ENCODE results near the gene MGAM2. TPM values are rescaled to one million over a fixed set of nuclear protein-coding genes. Genes with fewer than 3 reads are reported as not detected.

MGAM2 gene
- total RNA-seq, 4 donors from 2014 or later: 8.4 to 84.5 (median 46.8) TPM

DNA sequence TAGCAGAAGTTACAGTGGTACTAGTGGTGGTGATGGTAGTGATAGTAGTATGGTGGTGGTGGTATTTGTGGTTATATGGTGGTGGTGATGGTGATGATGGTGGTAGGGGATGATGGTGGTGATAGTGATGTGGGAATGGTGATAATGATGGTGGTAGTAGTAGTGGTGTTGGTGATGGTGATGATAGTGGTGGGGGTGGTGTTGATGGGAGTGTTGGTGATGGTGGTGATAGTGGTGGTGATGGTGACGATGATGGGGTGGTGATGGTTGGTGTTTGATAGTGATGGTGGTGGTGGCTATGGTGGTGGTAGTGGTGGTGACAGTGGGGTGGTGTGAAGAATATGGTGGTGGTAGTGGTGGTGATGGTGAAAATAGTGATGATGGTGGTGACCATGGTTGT, 27.9 kb upstream of the MGAM2 start:
- TF ChIP-seq POLR2A (IDR thresholded peaks at IDR 0.05) (no peak), POLR2AphosphoS5 (IDR thresholded peaks at IDR 0.05) (no peak), EP300 (IDR thresholded peaks at IDR 0.05; ENCODE audit: low read depth) (no peak)
- TF ChIP-seq, protein P1, sequence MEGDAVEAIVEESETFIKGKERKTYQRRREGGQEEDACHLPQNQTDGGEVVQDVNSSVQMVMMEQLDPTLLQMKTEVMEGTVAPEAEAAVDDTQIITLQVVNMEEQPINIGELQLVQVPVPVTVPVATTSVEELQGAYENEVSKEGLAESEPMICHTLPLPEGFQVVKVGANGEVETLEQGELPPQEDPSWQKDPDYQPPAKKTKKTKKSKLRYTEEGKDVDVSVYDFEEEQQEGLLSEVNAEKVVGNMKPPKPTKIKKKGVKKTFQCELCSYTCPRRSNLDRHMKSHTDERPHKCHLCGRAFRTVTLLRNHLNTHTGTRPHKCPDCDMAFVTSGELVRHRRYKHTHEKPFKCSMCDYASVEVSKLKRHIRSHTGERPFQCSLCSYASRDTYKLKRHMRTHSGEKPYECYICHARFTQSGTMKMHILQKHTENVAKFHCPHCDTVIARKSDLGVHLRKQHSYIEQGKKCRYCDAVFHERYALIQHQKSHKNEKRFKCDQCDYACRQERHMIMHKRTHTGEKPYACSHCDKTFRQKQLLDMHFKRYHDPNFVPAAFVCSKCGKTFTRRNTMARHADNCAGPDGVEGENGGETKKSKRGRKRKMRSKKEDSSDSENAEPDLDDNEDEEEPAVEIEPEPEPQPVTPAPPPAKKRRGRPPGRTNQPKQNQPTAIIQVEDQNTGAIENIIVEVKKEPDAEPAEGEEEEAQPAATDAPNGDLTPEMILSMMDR (IDR thresholded peaks at IDR 0.05): no peak

DNA sequence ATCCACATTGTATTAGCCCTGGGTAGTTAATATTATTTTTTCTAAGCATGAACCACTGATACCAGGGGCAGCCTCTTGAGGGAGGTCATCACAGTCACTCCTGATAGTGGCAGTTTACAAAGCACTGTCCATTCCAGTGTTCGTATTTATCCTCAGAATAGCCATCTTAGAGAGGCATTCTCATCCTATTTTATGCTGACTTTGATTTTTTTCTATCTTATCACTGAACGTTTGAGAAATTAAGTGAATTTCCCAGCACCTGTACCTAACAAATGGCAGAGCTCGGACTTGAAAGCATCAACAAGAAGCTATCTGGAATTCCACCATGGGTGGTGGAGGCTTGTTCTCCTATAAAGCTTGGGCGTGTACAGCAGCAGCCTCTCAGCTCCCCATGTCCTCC, 26.1 kb upstream of the MGAM2 start:
- TF ChIP-seq EP300 (IDR thresholded peaks at IDR 0.05; ENCODE audit: low read depth): no peak
- TF ChIP-seq, protein P1 (IDR thresholded peaks at IDR 0.05): no peak
- TF ChIP-seq POLR2A (IDR thresholded peaks at IDR 0.05): no peak
- no peak for TF ChIP-seq POLR2AphosphoS5 (IDR thresholded peaks at IDR 0.05)
- Histone ChIP-seq H3K36me3 (no peaks in the 10 kb centered on the region), H3K9me3 (no peaks in the 10 kb centered on the region)

More for the DNA sequence above, 27.9 kb upstream of the MGAM2 start:
- Histone ChIP-seq H3K27me3 (no peaks in the 10 kb centered on the region), H3K4me3 (no peak overlapping the region), H3K4me1 (no peaks in the 10 kb centered on the region), H3K27ac (no peak overlapping the region), H3K36me3 (no peaks in the 10 kb centered on the region), H3K9me3 (no peaks in the 10 kb centered on the region)
- intact Hi-C loops (cut with DNase I; ENCODE audit: low total_unique reads): no loop called here
- 93 to 94% methylated on average over 1 of the region's 1 CpG for WGBS, 2 donors (ENCODE audit: low coverage in 1 of 2)
- no peak for DNase-seq
- in situ Hi-C loops (cut with MboI; ENCODE audit: low pct_ligation_motif_present in 1 of 4, low pct_unique_long_range_greater_than_20kb in 1 of 4, low sequenced_read_pairs in 3 of 4): no loop called here

DNA sequence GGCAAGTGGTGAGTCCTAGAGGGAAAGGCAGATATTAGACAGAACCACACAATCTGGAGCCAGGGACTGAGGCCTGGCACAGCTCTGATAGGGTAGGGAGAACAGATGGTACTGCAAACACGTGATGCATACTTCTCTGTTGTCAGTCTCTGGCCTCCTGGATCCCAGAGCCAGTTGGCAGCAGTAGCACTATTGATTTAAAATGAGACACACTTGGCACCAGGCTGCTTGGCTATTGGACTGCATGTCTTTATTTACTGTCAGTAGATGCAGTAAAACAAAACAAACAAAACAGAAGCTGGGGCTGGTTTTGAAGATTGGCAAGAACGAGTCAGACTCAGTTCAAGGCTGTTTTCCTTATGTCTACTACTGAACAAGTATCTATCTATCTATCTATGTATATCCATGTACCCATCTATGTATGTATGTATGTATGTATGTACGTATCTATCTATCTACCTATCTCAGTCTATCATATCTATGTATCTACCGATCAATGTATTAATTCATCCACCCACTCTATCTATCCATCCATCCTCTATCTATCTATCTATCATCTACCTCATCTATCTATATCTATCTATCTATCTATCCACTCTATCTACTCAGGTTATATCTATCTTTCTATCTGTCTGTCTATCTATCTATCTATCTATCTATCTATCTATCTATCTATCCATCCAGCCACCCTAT, 23.4 kb upstream of the MGAM2 start:
- no peak overlapping the region for H3K27ac ChIP-seq
- WGBS, 2 donors (ENCODE audit: low coverage in 1 of 2): 53 to 74% methylated on average over 3 to 4 of the region's 4 CpGs
- peak; percentile 12 for DNase-seq

More for the DNA sequence above, 26.1 kb upstream of the MGAM2 start:
- WGBS, 2 donors (ENCODE audit: low coverage in 1 of 2): 76 to 88% methylated on average over 4 of the region's 4 CpGs
- H3K4me3 ChIP-seq: no peak overlapping the region
- intact Hi-C loops (cut with DNase I; ENCODE audit: low total_unique reads) (no loop called here), in situ Hi-C loops (cut with MboI; ENCODE audit: low pct_ligation_motif_present in 1 of 4, low pct_unique_long_range_greater_than_20kb in 1 of 4, low sequenced_read_pairs in 3 of 4) (no loop called here)
- no peak overlapping the region for H3K27ac ChIP-seq
- H3K27me3 ChIP-seq: no peaks in the 10 kb centered on the region
- H3K4me1 ChIP-seq: no peaks in the 10 kb centered on the region
- DNase-seq: no peak

DNA sequence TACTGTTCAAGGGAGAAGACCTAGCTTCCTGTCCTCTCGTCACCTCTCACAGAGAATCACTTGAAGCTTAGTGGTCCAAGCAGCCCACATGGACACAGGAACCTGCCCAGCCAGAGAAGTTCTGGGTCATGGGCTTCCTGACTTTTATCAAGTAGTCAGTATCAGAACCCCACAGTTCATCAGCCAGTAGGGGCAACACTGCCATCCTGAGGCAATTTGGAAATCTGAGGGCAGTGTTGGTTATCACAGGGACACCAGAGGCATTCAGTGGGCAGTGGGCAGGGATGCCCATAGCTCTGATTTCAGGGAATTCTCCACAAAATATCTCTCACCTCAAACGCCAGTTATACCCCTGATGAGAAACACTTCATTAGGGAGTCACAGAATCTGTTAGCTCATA, 22.5 kb upstream of the MGAM2 start:
- H3K4me1 ChIP-seq: no peaks in the 10 kb centered on the region
- H3K9me3 ChIP-seq: no peaks in the 10 kb centered on the region
- H3K27ac ChIP-seq: no peak overlapping the region
- no peak overlapping the region for H3K4me3 ChIP-seq
- WGBS, 2 donors (ENCODE audit: low coverage in 1 of 2): 83 to 89% methylated on average over 1 to 2 of the region's 2 CpGs
- intact Hi-C loops (cut with DNase I; ENCODE audit: low total_unique reads) (no loop called here), in situ Hi-C loops (cut with MboI; ENCODE audit: low pct_ligation_motif_present in 1 of 4, low pct_unique_long_range_greater_than_20kb in 1 of 4, low sequenced_read_pairs in 3 of 4) (no loop called here)
- H3K36me3 ChIP-seq: no peaks in the 10 kb centered on the region
- DNase-seq: no peak
- TF ChIP-seq EP300 (IDR thresholded peaks at IDR 0.05; ENCODE audit: low read depth) (no peak), POLR2A (IDR thresholded peaks at IDR 0.05) (no peak), POLR2AphosphoS5 (IDR thresholded peaks at IDR 0.05) (no peak)
- TF ChIP-seq, protein P1 (IDR thresholded peaks at IDR 0.05): no peak
- no peaks in the 10 kb centered on the region for H3K27me3 ChIP-seq

More for the DNA sequence above, 23.4 kb upstream of the MGAM2 start:
- Histone ChIP-seq H3K36me3 (no peaks in the 10 kb centered on the region), H3K9me3 (no peaks in the 10 kb centered on the region), H3K4me1 (no peaks in the 10 kb centered on the region), H3K27me3 (no peaks in the 10 kb centered on the region), H3K4me3 (no peak overlapping the region)
- intact Hi-C loops (cut with DNase I; ENCODE audit: low total_unique reads): no loop called here
- TF ChIP-seq POLR2AphosphoS5 (IDR thresholded peaks at IDR 0.05): no peak
- TF ChIP-seq EP300 (IDR thresholded peaks at IDR 0.05; ENCODE audit: low read depth): no peak
- TF ChIP-seq, protein P1 (IDR thresholded peaks at IDR 0.05): no peak
- TF ChIP-seq POLR2A (IDR thresholded peaks at IDR 0.05): no peak
- in situ Hi-C loops (cut with MboI; ENCODE audit: low pct_ligation_motif_present in 1 of 4, low pct_unique_long_range_greater_than_20kb in 1 of 4, low sequenced_read_pairs in 3 of 4): no loop called here

Data from transverse colon (tissue), 4 donors.